Naive thymus-derived CD4-positive, alpha-beta T cell (primary cell): ENCODE data around the gene CACNB1. TPM values are rescaled to one million over a fixed set of nuclear protein-coding genes. Genes with fewer than 3 reads are reported as not detected.

ENCODE experiments used
- ATAC-seq: fragments of 150-1000 bp; cut with Tn5 transposase; 2 replicates; pipeline ENCODE4 v1.10.0; 2021; ENCODE audit warnings: mild to moderate bottlenecking, moderate library complexity
- CTCF ChIA-PET: fragments of 350-600 bp; sonication (Branson Sonifier 250); formaldehyde crosslinking; loops from one replicate; lab custom pipeline; 2021; ENCODE audit warnings: antibody characterized with exemption; lab: Charles Lee
- POLR2A ChIA-PET: fragments of 350-600 bp; sonication (Branson Sonifier 250); formaldehyde crosslinking; loops from one replicate; lab custom pipeline; 2021; ENCODE audit warnings: antibody characterized with exemption, inconsistent platforms; lab: Charles Lee
- DNase-seq, 9 donors: peaks; one replicate each; pipeline versions ENCODE4 v3.0.0 to v3.0.0-alpha.2; 2020 to 2022; ENCODE audit warnings: mixed read lengths in 1 of 9
- H3K27ac ChIP-seq: one replicate; pipeline ENCODE4 v1.7.0; 2013; ENCODE audit warnings: mild to moderate bottlenecking, low read depth, low read length, moderate library complexity
- H3K27me3 ChIP-seq, 2 donors: one replicate each; pipeline ENCODE4 v1.7.0; 2013; ENCODE audit warnings: low read length in 2 of 2, mild to moderate bottlenecking in 2 of 2, moderate library complexity in 2 of 2; ENCODE audit not compliant: control insufficient read depth in 2 of 2, insufficient read depth in 2 of 2
- H3K36me3 ChIP-seq, 3 experiments: 1 replicate in 2 of 3; 2 replicates in 1 of 3; pipeline ENCODE4 v1.7.0; 2013; ENCODE audit warnings: low read length in 3 of 3, mild to moderate bottlenecking in 3 of 3, moderate library complexity in 1 of 3; ENCODE audit not compliant: insufficient read depth in 3 of 3, control insufficient read depth in 2 of 3
- H3K4me1 ChIP-seq, 2 donors: one replicate each; pipeline ENCODE4 v1.7.0; 2013; ENCODE audit warnings: low read length in 2 of 2, mild to moderate bottlenecking in 2 of 2, moderate library complexity in 1 of 2; ENCODE audit not compliant: control insufficient read depth in 2 of 2, insufficient read depth in 2 of 2
- H3K4me3 ChIP-seq: 2 replicates; pipeline ENCODE4 v1.7.0; 2013; ENCODE audit warnings: mild to moderate bottlenecking, low read length
- H3K9me3 ChIP-seq, 3 experiments: 1 replicate in 2 of 3; 2 replicates in 1 of 3; pipeline ENCODE4 v1.7.0; 2013; ENCODE audit warnings: low read length in 3 of 3; ENCODE audit not compliant: control insufficient read depth in 2 of 3
- H3K27ac Mint-ChIP-seq, 9 donors: one replicate each; pipeline ENCODE4 v1.8.0; 2020 to 2022; ENCODE audit warnings: mixed read lengths in 9 of 9, mild to moderate bottlenecking in 8 of 9, moderate library complexity in 5 of 9, inconsistent platforms in 2 of 9
- H3K27me3 Mint-ChIP-seq, 5 donors: one replicate each; pipeline ENCODE4 v1.8.0; 2021 to 2022; ENCODE audit warnings: mixed read lengths in 5 of 5, mild to moderate bottlenecking in 1 of 5
- H3K36me3 Mint-ChIP-seq, 5 donors: one replicate each; pipeline ENCODE4 v1.8.0; 2020 to 2022; ENCODE audit warnings: mixed read lengths in 5 of 5, mild to moderate bottlenecking in 3 of 5, inconsistent platforms in 1 of 5
- H3K4me1 Mint-ChIP-seq, 7 donors: one replicate each; pipeline ENCODE4 v1.8.0; 2020 to 2022; ENCODE audit warnings: mixed read lengths in 7 of 7, mild to moderate bottlenecking in 3 of 7, inconsistent platforms in 1 of 7
- H3K4me3 Mint-ChIP-seq, 10 donors: one replicate each; pipeline ENCODE4 v1.8.0; 2020 to 2022; ENCODE audit warnings: mild to moderate bottlenecking in 10 of 10, mixed read lengths in 10 of 10, moderate library complexity in 6 of 10, inconsistent platforms in 2 of 10
- H3K9me3 Mint-ChIP-seq, 11 donors: one replicate each; pipeline ENCODE4 v1.8.0; 2020 to 2022; ENCODE audit warnings: mixed read lengths in 11 of 11, mild to moderate bottlenecking in 4 of 11, inconsistent platforms in 1 of 11, moderate library complexity in 1 of 11
- intact Hi-C, 2 donors: fragments of 100-400 bp; cut with micrococcal nuclease; formaldehyde crosslinking; loops; one replicate each; pipeline ENCODE4 v1.15.1; 2023
- polyA plus RNA-seq, 2 donors: library from polyadenylated mRNA; unstranded; fragments of 300-500 nt; fragmentation: Illumina TruSeq; gene quantifications; one replicate each; pipeline ENCODE4 v1.2.3, GENCODE V29; 2021
- total RNA-seq, 6 experiments: library from RNA in 5 of 6; stranded (reverse) in 5 of 6; gene quantifications; 1 replicate in 5 of 6; 2 replicates in 1 of 6; pipeline ENCODE4 v1.2.3 and lab custom pipeline; 2021 to 2026

Gene CACNB1
- total and polyA plus RNA-seq, 7 experiments from 2014 or later: 0.39 to 22.0 (median 11.9) TPM

DNA sequence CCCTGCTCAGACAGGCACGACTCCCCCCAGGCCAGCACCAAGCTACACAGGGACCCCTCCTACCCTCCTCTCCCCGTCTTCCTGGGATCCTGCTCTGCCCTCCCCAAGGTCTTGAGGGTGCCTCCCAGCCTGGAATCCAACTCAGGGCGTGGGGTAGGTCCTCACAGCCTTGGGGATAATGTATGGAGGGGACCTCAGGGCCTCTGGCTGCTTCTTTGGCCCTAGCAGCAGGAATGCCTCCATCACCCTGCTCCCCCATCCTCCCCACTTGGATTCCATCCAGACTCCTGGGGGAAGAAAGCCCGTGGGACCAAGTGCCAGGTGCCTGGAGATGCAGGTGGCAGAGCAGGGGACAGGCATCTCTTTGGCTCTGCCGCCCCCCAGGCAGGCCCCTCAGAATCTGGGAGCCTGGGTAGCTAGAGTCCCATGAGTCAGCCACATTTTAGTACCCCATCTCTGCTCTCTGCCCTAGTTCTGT lies 39.0 kb upstream of the CACNB1 start:
- Mint-ChIP-seq H3K4me1 (peaks cover 17 to 45% (median 40%) of the 10 kb centered on the region in 7 donors), H3K27me3 (peaks cover 0 to 12% (median 8%) of the 10 kb centered on the region in 5 donors), H3K27ac (peak overlapping the region in 8 of 9 donors; percentile 19 to 89 (median 72)), H3K4me3 (no peak overlapping the region), H3K36me3 (no peaks in the 10 kb centered on the region), H3K9me3 (peaks cover 0 to 2% (median 0%) of the 10 kb centered on the region in 11 donors)
- H3K36me3 ChIP-seq: no peaks in the 10 kb centered on the region
- H3K4me3 ChIP-seq: no peak overlapping the region
- CTCF ChIA-PET: interaction anchor here (0.6 to 14.0 kb wide), 10 partner anchors 8 to 253 kb away, joined by 3 to 285 read pairs (median 4); partner anchors contain the start of gene RPL19
- POLR2A ChIA-PET: interaction anchor here (0.7 to 6.9 kb wide), 3 partner anchors 8 to 269 kb away, joined by 5 to 144 read pairs (median 6); partner anchors contain the start of gene RPL19
- intact Hi-C loops: loop anchor here (5.0 to 10.0 kb wide), 3 partner anchors 72 to 482 kb away; partner anchors contain the start of genes ARL5C (in 1 of the 2), PLXDC1 (in 1 of the 2) and PSMB3 (in 1 of the 2)
- H3K4me1 ChIP-seq: peaks cover 33 to 42% of the 10 kb centered on the region in 2 donors
- no peak for ATAC-seq
- no peaks in the 10 kb centered on the region for H3K9me3 ChIP-seq
- no peaks in the 10 kb centered on the region for H3K27me3 ChIP-seq
- DNase-seq: no peak
- peak overlapping the region; percentile 43 for H3K27ac ChIP-seq

DNA sequence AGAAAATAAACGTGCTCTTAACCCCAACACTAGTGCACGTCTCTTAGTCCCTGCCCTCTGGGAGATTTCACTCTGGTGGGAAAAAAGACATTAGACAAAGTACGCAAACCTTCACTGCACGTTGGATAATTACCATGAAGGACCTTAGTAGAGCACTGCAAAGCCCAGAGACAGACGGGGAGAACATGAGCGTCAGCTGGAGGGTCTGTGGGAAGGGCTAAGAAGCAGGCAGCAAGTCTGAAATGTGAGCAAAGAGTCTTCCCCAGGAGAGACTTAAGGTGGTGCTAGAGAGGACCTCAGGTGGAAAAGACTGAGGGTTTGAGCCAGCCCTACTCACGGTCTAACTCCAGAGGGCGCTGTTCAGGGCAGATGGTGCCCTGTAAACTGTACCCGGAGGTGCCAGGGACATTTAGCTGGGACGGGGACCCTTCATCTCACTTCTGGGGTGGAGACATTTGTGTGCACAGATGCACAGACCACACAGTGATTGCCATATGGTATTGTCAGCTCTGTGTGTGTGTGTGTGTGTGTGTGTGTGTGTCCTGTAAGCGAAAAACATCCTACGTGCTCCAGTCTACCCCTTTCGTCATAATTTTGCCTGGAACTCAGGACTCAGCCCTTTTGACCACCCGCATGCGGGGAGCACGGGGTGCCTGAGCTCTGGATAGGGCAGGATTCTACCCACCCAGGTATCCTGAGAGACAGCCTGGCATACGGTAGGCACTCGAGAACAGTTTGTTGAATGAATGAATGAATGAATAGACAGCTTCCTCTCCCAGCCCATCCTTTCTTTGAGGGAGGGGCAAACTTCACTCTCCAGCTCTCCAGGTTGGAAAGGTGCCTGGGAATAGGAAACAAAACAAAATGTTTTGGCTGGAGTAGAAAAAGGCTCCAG lies 38.3 kb upstream of the CACNB1 start:
- no peak overlapping the region for H3K4me3 ChIP-seq
- DNase-seq: peak in 7 of 9 donors; percentile 35 to 62 (median 51)
- intact Hi-C loops: loop anchor here (1.0 to 10.0 kb wide), 4 partner anchors 8 to 481 kb away; partner anchors contain the start of genes ARL5C (in 1 of the 2), PLXDC1 (in 1 of the 2) and PSMB3 (in 1 of the 2)
- no peaks in the 10 kb centered on the region for H3K27me3 ChIP-seq
- peak overlapping the region in 4 of 10 donors; percentile 0 to 51 (median 8) for H3K4me3 Mint-ChIP-seq
- peaks cover 0 to 13% (median 9%) of the 10 kb centered on the region in 5 donors for H3K27me3 Mint-ChIP-seq
- H3K9me3 Mint-ChIP-seq: peaks cover 0 to 2% (median 0%) of the 10 kb centered on the region in 11 donors
- CTCF ChIA-PET: interaction anchor here (0.6 to 14.0 kb wide), 10 partner anchors 9 to 375 kb away, joined by 3 to 285 read pairs (median 3); partner anchors contain the start of gene RPL19
- POLR2A ChIA-PET: interaction anchor here (0.7 to 6.9 kb wide), 3 partner anchors 8 to 268 kb away, joined by 5 to 144 read pairs (median 6); partner anchors contain the start of gene RPL19
- peak overlapping the region in 8 of 9 donors; percentile 21 to 89 (median 76) for H3K27ac Mint-ChIP-seq
- no peaks in the 10 kb centered on the region for H3K36me3 Mint-ChIP-seq
- no peaks in the 10 kb centered on the region for H3K36me3 ChIP-seq
- peaks cover 20 to 45% (median 40%) of the 10 kb centered on the region in 7 donors for H3K4me1 Mint-ChIP-seq
- H3K27ac ChIP-seq: no peak overlapping the region
- peaks cover 33 to 43% of the 10 kb centered on the region in 2 donors for H3K4me1 ChIP-seq
- no peaks in the 10 kb centered on the region for H3K9me3 ChIP-seq
- ATAC-seq: peak; percentile 57

DNA sequence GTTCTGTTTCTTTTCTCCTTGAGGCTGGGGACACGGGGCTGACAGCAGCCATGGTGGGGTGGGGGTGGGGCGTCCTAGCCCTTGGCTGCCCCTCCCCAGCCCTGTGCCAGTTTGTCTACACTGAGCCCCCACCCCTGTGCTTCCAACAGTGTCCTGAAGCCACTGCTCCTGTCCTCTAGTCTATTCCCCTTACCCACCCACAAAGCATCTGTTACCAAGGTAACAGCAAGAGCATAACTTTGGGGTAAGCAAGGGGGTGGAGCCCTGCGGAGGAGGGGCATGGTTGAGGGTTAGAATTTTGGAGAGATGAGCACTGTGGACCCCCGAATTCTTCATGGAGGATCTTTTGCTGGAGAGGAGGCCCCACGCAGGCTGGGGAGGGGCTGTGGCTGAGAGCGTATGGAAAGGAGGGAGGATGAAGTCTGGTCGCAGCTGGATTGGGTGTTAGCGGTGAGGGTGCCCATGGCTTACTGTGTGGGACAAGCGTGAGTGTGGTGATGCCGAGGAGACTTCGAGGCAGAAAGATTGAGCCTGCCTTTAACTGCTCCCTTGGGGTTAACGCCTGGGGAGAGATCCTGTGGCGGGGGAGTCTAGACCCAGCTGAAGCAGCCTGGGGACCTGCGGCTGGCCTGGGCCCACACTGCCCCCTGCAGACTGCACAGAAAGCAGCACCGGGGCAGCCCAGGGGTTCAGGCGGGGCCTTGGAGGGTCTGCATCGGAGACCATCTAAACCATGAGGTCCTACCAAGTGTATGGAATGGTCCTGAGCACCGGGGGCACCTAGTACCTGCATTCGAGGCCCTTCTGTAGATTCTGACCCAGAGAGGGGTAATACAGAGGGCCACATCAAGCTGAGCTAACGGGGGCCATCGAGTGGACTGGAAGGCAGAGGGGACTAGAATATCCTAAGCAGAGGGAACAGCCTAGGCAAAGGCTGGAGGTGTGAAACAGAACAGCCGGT lies 34.4 kb upstream of the CACNB1 start:
- Mint-ChIP-seq H3K27ac (peak overlapping the region in 7 of 9 donors; percentile 40 to 86 (median 61)), H3K9me3 (peaks cover 0 to 2% (median 0%) of the 10 kb centered on the region in 11 donors), H3K4me1 (peaks cover 14 to 21% (median 15%) of the 10 kb centered on the region in 7 donors), H3K27me3 (peaks cover 20 to 35% (median 30%) of the 10 kb centered on the region in 5 donors), H3K4me3 (peak overlapping the region in 9 of 10 donors; percentile 24 to 75 (median 54)), H3K36me3 (no peaks in the 10 kb centered on the region)
- H3K9me3 ChIP-seq: no peaks in the 10 kb centered on the region
- no peak overlapping the region for H3K27ac ChIP-seq
- H3K36me3 ChIP-seq: no peaks in the 10 kb centered on the region
- intact Hi-C loops: loop anchor here (1.0 to 10.0 kb wide), 4 partner anchors 25 to 477 kb away; partner anchors contain the start of genes ARL5C (in 1 of the 2) and PSMB3 (in 1 of the 2)
- peak overlapping the region; percentile 19 for H3K4me3 ChIP-seq
- ChIA-PET POLR2A (interaction anchor here (0.6 to 2.5 kb wide), 4 partner anchors 12 to 25 kb away, joined by 3 to 10 read pairs (median 5); no protein-coding TSS in a partner anchor), CTCF (interaction anchor here (0.5 to 4.3 kb wide), 12 partner anchors 9 to 249 kb away, joined by 3 to 49 read pairs (median 4); partner anchors contain the start of gene RPL19)
- no peaks in the 10 kb centered on the region for H3K27me3 ChIP-seq
- ATAC-seq: peak; percentile 91
- H3K4me1 ChIP-seq: peaks cover 11 to 21% of the 10 kb centered on the region in 2 donors
- DNase-seq: peak in 8 of 9 donors; percentile 46 to 64 (median 59)

DNA sequence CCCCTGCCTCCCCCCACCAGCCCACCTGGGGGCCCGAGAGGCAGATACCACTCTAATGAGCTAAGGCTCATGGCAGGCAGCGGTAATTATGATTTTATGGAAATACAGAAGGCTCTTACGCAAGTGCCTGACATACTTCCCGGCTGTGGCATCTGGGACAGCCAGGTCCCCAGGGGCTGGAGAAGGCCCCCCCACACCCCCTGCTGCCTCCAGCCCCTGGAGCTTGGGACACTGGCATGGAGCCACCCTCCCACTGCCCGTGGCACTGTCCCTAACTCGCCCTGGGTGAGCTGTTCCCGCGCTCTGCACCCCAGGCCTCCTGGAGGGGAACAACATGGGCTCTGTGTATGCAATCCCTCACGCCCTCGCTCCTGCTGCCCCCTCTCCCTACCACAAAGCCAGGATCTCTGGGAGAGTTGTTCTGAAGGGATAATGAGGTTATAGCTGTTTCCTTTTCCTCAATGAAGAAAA lies 33.7 kb upstream of the CACNB1 start:
- no peaks in the 10 kb centered on the region for H3K36me3 Mint-ChIP-seq
- CTCF ChIA-PET: interaction anchor here (0.6 to 4.3 kb wide), 8 partner anchors 20 to 1923 kb away, joined by 3 to 49 read pairs (median 4); partner anchors contain the start of gene RPL19
- H3K4me1 Mint-ChIP-seq: peaks cover 15 to 22% (median 18%) of the 10 kb centered on the region in 7 donors
- H3K27me3 Mint-ChIP-seq: peaks cover 23 to 39% (median 36%) of the 10 kb centered on the region in 5 donors
- DNase-seq: no peak
- no peak overlapping the region for H3K27ac ChIP-seq
- H3K9me3 ChIP-seq: no peaks in the 10 kb centered on the region
- H3K36me3 ChIP-seq: no peaks in the 10 kb centered on the region
- H3K4me3 ChIP-seq: no peak overlapping the region
- H3K4me1 ChIP-seq: peaks cover 14 to 20% of the 10 kb centered on the region in 2 donors
- POLR2A ChIA-PET: interaction anchor here (0.6 to 2.5 kb wide), 4 partner anchors 12 to 25 kb away, joined by 3 to 10 read pairs (median 5); no protein-coding TSS in a partner anchor
- ATAC-seq: no peak
- H3K9me3 Mint-ChIP-seq: peaks cover 0 to 2% (median 0%) of the 10 kb centered on the region in 11 donors
- intact Hi-C loops: loop anchor here (10.0 kb wide), 2 partner anchors 66 to 476 kb away; partner anchors contain the start of genes ARL5C (in 1 of the 2) and PSMB3 (in 1 of the 2)
- no peak overlapping the region for H3K27ac Mint-ChIP-seq
- peaks cover 0 to 6% of the 10 kb centered on the region in 2 donors for H3K27me3 ChIP-seq
- H3K4me3 Mint-ChIP-seq: peak overlapping the region in 1 of 10 donors; percentile 73

DNA sequence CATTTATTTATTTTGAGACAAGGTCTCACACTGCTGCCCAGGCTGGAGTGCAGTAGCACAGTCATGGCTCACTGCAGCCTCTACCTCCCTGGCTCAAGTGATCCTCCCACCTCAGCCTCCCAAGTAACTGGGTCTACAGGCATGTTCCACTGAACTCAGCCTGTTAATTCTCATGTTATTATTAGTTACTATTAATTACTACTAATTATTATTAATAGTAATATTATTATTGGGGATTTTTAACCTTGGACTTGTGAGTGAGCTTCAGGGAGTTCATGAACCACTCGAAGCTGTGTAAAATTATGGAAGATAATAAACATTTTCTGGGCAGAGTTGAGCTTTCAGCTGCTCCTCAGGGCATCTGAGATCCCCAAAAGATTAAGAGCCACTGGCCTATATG lies 32.9 kb upstream of the CACNB1 start:
- ChIA-PET POLR2A (interaction anchor here (2.5 kb wide), 1 partner anchor 24 kb away, joined by 10 read pairs; no protein-coding TSS in a partner anchor), CTCF (interaction anchor here (0.6 to 4.3 kb wide), 5 partner anchors 8 to 110 kb away, joined by 3 to 49 read pairs (median 5); partner anchors contain the start of gene RPL19)
- Histone ChIP-seq H3K27me3 (peaks cover 0 to 8% of the 10 kb centered on the region in 2 donors), H3K4me3 (no peak overlapping the region), H3K4me1 (peaks cover 13 to 16% of the 10 kb centered on the region in 2 donors), H3K36me3 (no peaks in the 10 kb centered on the region), H3K27ac (no peak overlapping the region), H3K9me3 (no peaks in the 10 kb centered on the region)
- intact Hi-C loops: loop anchor here (10.0 kb wide), 2 partner anchors 66 to 476 kb away; partner anchors contain the start of genes ARL5C (in 1 of the 2) and PSMB3 (in 1 of the 2)
- no peaks in the 10 kb centered on the region for H3K9me3 Mint-ChIP-seq
- no peak for ATAC-seq
- H3K27me3 Mint-ChIP-seq: peaks cover 27 to 43% (median 40%) of the 10 kb centered on the region in 5 donors
- no peak overlapping the region for H3K27ac Mint-ChIP-seq
- peaks cover 14 to 19% (median 15%) of the 10 kb centered on the region in 7 donors for H3K4me1 Mint-ChIP-seq
- no peak overlapping the region for H3K4me3 Mint-ChIP-seq
- H3K36me3 Mint-ChIP-seq: no peaks in the 10 kb centered on the region
- no peak for DNase-seq
